GM12872 (cell line): ENCODE data around the gene DIAPH1.

Experiments used
- TF ChIP-seq, protein P1 (sequence below): IDR thresholded peaks from 3 replicates; pipeline ENCODE4 v1.5.1; 2011; ENCODE audit warnings: low read depth, mild to moderate bottlenecking, low read length, moderate library complexity; ENCODE audit not compliant: insufficient read depth

DIAPH1 gene

DNA sequence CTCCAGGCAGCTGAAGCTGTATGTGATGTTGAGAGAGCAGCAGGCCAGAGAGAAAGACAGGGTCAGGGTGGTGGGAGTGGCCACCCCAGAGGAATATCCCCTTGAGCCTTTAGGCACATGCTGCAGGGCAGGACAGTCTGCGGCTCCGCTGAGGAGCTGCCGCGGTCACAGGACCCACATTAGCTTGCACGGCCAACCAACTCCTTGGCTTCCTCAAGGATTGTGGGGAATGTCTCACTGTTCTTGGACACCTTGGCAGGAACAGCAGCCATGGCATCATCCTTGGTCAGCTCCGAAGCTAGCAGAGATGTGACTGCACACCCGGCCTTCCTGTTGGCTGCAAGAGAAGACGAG lies 102.2 kb downstream of the DIAPH1 start:
- TF ChIP-seq, protein P1, sequence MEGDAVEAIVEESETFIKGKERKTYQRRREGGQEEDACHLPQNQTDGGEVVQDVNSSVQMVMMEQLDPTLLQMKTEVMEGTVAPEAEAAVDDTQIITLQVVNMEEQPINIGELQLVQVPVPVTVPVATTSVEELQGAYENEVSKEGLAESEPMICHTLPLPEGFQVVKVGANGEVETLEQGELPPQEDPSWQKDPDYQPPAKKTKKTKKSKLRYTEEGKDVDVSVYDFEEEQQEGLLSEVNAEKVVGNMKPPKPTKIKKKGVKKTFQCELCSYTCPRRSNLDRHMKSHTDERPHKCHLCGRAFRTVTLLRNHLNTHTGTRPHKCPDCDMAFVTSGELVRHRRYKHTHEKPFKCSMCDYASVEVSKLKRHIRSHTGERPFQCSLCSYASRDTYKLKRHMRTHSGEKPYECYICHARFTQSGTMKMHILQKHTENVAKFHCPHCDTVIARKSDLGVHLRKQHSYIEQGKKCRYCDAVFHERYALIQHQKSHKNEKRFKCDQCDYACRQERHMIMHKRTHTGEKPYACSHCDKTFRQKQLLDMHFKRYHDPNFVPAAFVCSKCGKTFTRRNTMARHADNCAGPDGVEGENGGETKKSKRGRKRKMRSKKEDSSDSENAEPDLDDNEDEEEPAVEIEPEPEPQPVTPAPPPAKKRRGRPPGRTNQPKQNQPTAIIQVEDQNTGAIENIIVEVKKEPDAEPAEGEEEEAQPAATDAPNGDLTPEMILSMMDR: no peak

DNA sequence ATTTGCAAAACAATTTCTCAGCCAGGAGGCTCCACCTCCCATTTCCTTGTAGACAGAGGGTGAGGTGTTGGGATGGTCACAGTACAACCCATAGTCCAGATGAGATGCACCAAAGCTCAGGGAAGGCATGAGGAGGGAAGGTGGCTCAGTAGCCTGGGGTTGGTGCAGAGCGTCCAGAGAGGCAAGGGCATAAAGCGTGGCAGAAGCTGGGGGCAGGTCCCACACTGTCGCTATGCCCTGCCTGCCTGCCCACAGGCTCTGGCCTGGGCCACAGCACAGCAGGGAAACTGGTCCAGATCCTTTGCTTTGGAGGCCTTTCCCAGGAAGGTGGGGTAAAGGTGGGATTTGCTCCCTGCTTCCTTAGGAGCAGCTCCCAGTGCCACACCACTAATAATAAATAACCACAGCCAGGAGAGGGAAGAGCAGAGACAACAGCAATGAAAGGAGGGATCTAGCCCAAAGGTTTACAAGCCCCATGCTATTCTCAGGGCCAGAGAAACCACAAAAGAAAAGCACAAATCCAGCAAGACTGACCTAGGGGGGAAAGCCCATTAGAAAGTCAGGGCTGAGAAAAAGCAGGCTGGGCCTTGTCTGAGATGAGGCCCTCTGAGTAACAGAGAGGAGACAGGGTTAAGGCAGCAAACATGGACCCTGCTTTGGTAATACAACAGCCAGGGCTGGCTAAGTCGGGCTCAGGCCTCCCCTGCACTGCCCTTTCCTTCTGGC lies 102.7 kb downstream of the DIAPH1 start:
- TF ChIP-seq, protein P1: no peak

DNA sequence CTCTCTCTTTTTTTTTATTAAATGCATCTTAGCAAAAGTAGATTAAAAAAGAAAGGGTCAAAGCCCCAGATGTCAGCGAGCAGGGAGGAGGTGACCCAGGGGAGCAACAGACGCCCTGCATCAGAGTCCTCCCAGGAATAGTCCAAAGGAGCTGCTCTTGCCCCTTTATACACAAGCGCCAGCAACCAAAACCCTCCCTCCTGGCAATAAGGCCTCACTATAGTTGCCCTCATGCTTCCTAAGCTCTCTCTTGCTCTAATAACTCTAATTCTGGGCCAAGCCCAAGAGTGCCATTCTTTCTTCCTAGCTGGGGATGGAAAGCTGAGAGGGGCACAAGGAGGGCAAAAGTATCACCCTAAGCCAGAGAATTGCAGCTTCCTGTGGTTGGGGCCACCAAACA lies 103.7 kb downstream of the DIAPH1 start:
- TF ChIP-seq, protein P1: no peak

DNA sequence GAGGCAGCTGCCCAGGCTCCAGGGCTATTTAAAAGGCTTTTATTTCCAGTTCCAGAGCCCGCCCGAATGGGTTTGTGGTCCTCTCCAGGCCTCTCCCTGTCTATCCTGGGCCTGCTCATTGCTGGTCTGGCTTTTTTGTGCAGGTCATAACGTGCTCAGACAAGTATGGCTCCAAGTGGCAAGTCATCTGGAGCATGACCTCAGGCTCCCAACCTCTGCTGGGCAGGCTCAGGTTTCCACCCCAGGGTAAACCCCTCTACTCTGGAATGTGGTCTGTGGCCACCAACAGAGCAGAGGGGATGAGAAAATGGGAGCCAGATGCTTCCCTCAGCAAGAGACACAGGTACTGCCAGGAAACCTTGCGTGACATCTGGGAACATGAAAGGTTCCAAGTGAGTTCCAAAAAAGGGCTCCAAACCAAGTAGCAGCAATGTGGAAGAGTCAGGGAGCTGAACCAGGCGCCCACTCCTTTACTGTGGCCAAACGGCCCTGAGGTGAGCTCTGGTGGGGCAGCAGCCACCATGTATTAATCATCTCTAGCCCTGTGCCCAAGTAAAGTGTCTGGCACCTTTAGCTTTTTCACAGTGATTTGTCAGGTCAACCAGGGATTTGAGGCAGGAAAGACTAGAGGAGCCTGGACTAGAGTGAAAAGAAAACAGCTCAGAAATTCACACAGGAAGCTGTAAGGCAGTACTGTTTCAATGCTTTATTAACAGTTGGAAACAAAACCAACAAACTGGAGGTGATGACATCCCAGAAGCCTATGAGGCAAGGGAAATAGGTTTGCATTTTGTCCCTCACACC lies 104.3 kb downstream of the DIAPH1 start:
- TF ChIP-seq, protein P1: no peak

DNA sequence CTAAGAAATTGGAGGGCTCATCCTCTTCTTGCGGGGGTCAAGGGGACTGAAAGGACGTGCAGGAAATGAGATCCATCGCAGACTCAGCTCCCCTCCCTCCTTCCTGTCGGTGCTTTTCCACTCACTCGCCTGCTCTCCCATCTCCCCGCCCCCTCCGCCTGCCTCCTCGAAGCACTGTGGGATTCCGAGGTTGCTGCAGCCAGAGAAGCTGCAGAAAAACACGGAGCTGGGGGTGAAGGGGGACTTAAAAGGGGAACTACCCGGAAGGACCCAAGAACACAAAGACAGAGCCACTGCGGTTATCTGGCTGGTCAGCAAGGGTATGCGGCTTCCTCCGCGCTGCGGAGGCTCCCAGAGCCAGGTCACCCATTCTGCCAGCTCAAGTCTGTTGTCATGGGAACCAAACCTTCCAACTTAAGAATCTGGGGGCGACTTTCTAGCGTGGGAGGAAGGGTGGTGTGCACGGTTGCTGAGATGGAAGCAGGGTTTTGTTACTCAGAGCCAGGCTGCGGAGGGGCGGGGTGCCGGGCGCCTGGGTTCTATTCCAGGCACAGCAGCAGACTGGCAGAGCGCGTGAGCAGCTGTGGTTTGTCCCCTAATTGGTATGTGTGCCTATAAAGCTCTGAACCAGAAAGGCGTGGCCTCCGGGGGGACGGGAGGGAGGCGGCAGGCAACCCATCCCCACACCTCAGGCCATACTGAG lies 105.0 kb downstream of the DIAPH1 start:
- TF ChIP-seq, protein P1: no peak

DNA sequence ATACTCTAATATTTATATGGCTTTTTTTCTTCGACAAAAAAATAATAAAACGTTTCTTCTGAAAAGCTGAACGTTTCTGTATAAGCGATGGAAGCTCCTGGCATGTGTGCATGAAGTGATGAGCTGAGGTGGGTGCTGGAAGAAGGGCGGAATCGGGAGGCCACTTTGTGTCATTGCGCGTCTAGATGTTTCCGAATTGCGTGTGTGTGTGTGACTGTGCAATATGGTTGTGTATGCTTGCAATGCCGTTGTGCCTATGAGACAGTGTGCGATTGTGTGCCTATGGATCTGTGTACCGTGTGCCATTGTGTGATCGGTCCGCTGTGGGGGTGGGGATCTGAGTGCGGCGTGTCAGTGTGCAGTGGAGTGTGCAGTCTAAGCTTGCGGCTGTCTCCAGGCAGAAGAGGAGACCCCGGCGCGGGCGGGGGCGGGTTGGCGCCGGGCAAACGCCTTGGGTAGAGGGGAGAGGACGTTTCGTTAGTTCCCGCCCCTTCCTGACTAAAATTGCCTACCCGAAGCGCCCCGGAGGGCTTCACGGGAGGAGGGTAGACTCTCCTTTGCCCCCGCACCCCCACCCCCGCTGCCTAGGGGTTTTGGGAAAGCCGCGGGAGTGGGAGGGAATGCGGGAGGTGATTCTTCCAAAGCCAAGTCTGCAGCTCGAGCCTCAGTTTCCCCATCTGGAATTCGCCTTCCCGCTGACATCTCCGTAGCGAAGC lies 105.7 kb downstream of the DIAPH1 start:
- TF ChIP-seq, protein P1: no peak
